Lung (tissue), 12 donors: ENCODE measurements around the gene GRIN2D. TPM values are rescaled to one million over a fixed set of nuclear protein-coding genes. Genes with fewer than 3 reads are reported as not detected.

Experiments used
- ATAC-seq: fragments of 200-7000 bp; cut with Tn5 transposase; one replicate; pipeline ENCODE4 v1.9.1; 2020; ENCODE audit warnings: moderate number of reproducible peaks; ENCODE audit not compliant: insufficient read depth, low FRiP score
- DNase-seq, 3 donors: peaks; one replicate each; pipeline ENCODE4 v3.0.0-alpha.2; 2013 to 2017
- H3K27ac ChIP-seq, 2 donors: one replicate each; pipeline ENCODE4 v1.5.1; 2013; ENCODE audit warnings: mild to moderate bottlenecking in 2 of 2, moderate library complexity in 2 of 2, control low read depth in 1 of 2, inconsistent platforms in 1 of 2, low read depth in 1 of 2, low read length in 1 of 2
- H3K27me3 ChIP-seq, 3 donors: one replicate each; pipeline ENCODE4 v1.5.1; 2013; ENCODE audit warnings: low read length in 2 of 3; ENCODE audit not compliant: control insufficient read depth in 3 of 3, insufficient read depth in 3 of 3
- H3K36me3 ChIP-seq, 4 donors: one replicate each; pipeline ENCODE4 v1.5.1; 2013; ENCODE audit warnings: low read length in 4 of 4, mild to moderate bottlenecking in 1 of 4, moderate library complexity in 1 of 4; ENCODE audit not compliant: control insufficient read depth in 4 of 4, insufficient read depth in 4 of 4
- H3K4me1 ChIP-seq, 5 donors: one replicate each; pipeline ENCODE4 v1.5.1; 2013; ENCODE audit warnings: low read length in 5 of 5, mild to moderate bottlenecking in 2 of 5, moderate library complexity in 1 of 5; ENCODE audit not compliant: control insufficient read depth in 5 of 5, insufficient read depth in 5 of 5
- H3K4me3 ChIP-seq: one replicate; pipeline ENCODE4 v1.5.1; 2013; ENCODE audit warnings: mild to moderate bottlenecking, control low read depth, moderate library complexity
- H3K9ac ChIP-seq, 2 donors: one replicate each; pipeline ENCODE4 v1.5.1; 2013; ENCODE audit warnings: low read length in 2 of 2, control low read depth in 1 of 2; ENCODE audit not compliant: insufficient read depth in 1 of 2
- H3K9me3 ChIP-seq, 4 donors: one replicate each; pipeline ENCODE4 v1.5.1; 2013; ENCODE audit warnings: low read length in 3 of 4, mild to moderate bottlenecking in 1 of 4, moderate library complexity in 1 of 4; ENCODE audit not compliant: control insufficient read depth in 4 of 4, insufficient read depth in 3 of 4
- CTCF ChIP-seq: IDR thresholded peaks from 2 replicates; pipeline ENCODE4 v1.5.1; 2012; ENCODE audit warnings: mild to moderate bottlenecking; ENCODE audit errors: control extremely low read depth, extremely low read depth
- WGBS, 2 donors: extraction: QIAGEN DNeasy Blood & Tissue Kit; methylation state at CpG; one replicate each; pipeline ENCODE4 v1.1.7; 2013; 5-methylcytosine and 5-hydroxymethylcytosine counted together
- polyA plus RNA-seq, 2 donors: library from polyadenylated mRNA; stranded (reverse); fragments of 200-250 nt; gene quantifications; one replicate each; pipeline ENCODE4 v1.2.1, GENCODE V29; 2013
- total RNA-seq, 2 donors: library from RNA; depleted of rRNA in 1 of 2; stranded (reverse); fragments of >200 nt in 1 of 2; gene quantifications; one replicate each; pipeline ENCODE4 v1.2.1, GENCODE V29; 2014 to 2021
- donor health status: control.
- donor health status: control.
- donor health status: Bipolar disorder and iron deficiency.
- donor health status: healthy.
- donor health status: DM: yes; HTN: yes; CAD: no.

GRIN2D gene
- total and polyA plus RNA-seq, 4 donors, result 0.26 to 1.0 (median 0.43) TPM

GRCh38 chr19:48418317-48419064 is 25.0 kb downstream of the GRIN2D start:
- Histone ChIP-seq H3K9me3 (no peaks in the 10 kb centered on the region), H3K27me3 (peaks cover 0 to 6% (median 0%) of the 10 kb centered on the region in 3 donors), H3K4me3 (no peak overlapping the region), H3K36me3 (no peaks in the 10 kb centered on the region), H3K4me1 (peaks cover 0 to 5% (median 0%) of the 10 kb centered on the region in 5 donors), H3K27ac (no peak overlapping the region), H3K9ac (no peak overlapping the region)
- DNase-seq, result no peak
- no peak for ATAC-seq
- 62 to 82% methylated on average over 6 of the region's 6 CpGs for WGBS, 2 donors
- no peak for TF ChIP-seq CTCF

GRCh38 chr19:48419158-48419920 is 25.9 kb downstream of the GRIN2D start:
- Histone ChIP-seq H3K4me3 (no peak overlapping the region), H3K4me1 (peaks cover 0 to 5% (median 0%) of the 10 kb centered on the region in 5 donors), H3K36me3 (no peaks in the 10 kb centered on the region), H3K27ac (no peak overlapping the region), H3K9me3 (no peaks in the 10 kb centered on the region), H3K9ac (no peak overlapping the region), H3K27me3 (peaks cover 0 to 6% (median 0%) of the 10 kb centered on the region in 3 donors)
- 60% methylated on average over 31 of the region's 31 CpGs for WGBS, 2 donors
- TF ChIP-seq CTCF, result no peak
- peak in 1 of 3 donors; percentile 43 for DNase-seq
- ATAC-seq, result no peak

GRCh38 chr19:48421548-48421947 is 28.1 kb downstream of the GRIN2D start:
- 72 to 86% methylated on average over 16 of the region's 16 CpGs for WGBS, 2 donors
- TF ChIP-seq CTCF, result no peak
- no peak overlapping the region for H3K4me3 ChIP-seq
- H3K4me1 ChIP-seq, result no peaks in the 10 kb centered on the region
- H3K36me3 ChIP-seq, result no peaks in the 10 kb centered on the region
- ATAC-seq (no peak), DNase-seq (no peak)
- no peak overlapping the region for H3K27ac ChIP-seq
- H3K9ac ChIP-seq, result no peak overlapping the region
- H3K9me3 ChIP-seq, result no peaks in the 10 kb centered on the region
- H3K27me3 ChIP-seq, result no peaks in the 10 kb centered on the region
